Lung (tissue), 12 donors: Measurements from ENCODE around the gene CFAP100. TPM values are rescaled to one million over a fixed set of nuclear protein-coding genes. Genes with fewer than 3 reads are reported as not detected.

Source experiments
- ATAC-seq: fragments of 200-7000 bp; cut with Tn5 transposase; one replicate; pipeline ENCODE4 v1.9.1; 2020; ENCODE audit warnings: moderate number of reproducible peaks; ENCODE audit not compliant: insufficient read depth, low FRiP score
- DNase-seq, 3 donors: peaks; one replicate each; pipeline ENCODE4 v3.0.0-alpha.2; 2013 to 2017
- H3K27ac ChIP-seq, 2 donors: one replicate each; pipeline ENCODE4 v1.5.1; 2013; ENCODE audit warnings: mild to moderate bottlenecking in 2 of 2, moderate library complexity in 2 of 2, control low read depth in 1 of 2, inconsistent platforms in 1 of 2, low read depth in 1 of 2, low read length in 1 of 2
- H3K27me3 ChIP-seq, 3 donors: one replicate each; pipeline ENCODE4 v1.5.1; 2013; ENCODE audit warnings: low read length in 2 of 3; ENCODE audit not compliant: control insufficient read depth in 3 of 3, insufficient read depth in 3 of 3
- H3K36me3 ChIP-seq, 4 donors: one replicate each; pipeline ENCODE4 v1.5.1; 2013; ENCODE audit warnings: low read length in 4 of 4, mild to moderate bottlenecking in 1 of 4, moderate library complexity in 1 of 4; ENCODE audit not compliant: control insufficient read depth in 4 of 4, insufficient read depth in 4 of 4
- H3K4me1 ChIP-seq, 5 donors: one replicate each; pipeline ENCODE4 v1.5.1; 2013; ENCODE audit warnings: low read length in 5 of 5, mild to moderate bottlenecking in 2 of 5, moderate library complexity in 1 of 5; ENCODE audit not compliant: control insufficient read depth in 5 of 5, insufficient read depth in 5 of 5
- H3K4me3 ChIP-seq: one replicate; pipeline ENCODE4 v1.5.1; 2013; ENCODE audit warnings: mild to moderate bottlenecking, control low read depth, moderate library complexity
- H3K9ac ChIP-seq, 2 donors: one replicate each; pipeline ENCODE4 v1.5.1; 2013; ENCODE audit warnings: low read length in 2 of 2, control low read depth in 1 of 2; ENCODE audit not compliant: insufficient read depth in 1 of 2
- H3K9me3 ChIP-seq, 4 donors: one replicate each; pipeline ENCODE4 v1.5.1; 2013; ENCODE audit warnings: low read length in 3 of 4, mild to moderate bottlenecking in 1 of 4, moderate library complexity in 1 of 4; ENCODE audit not compliant: control insufficient read depth in 4 of 4, insufficient read depth in 3 of 4
- WGBS, 2 donors: extraction: QIAGEN DNeasy Blood & Tissue Kit; methylation state at CpG; one replicate each; pipeline ENCODE4 v1.1.7; 2013; 5-methylcytosine and 5-hydroxymethylcytosine counted together
- polyA plus RNA-seq, 2 donors: library from polyadenylated mRNA; stranded (reverse); fragments of 200-250 nt; gene quantifications; one replicate each; pipeline ENCODE4 v1.2.1, GENCODE V29; 2013
- total RNA-seq, 2 donors: library from RNA; depleted of rRNA in 1 of 2; stranded (reverse); fragments of >200 nt in 1 of 2; gene quantifications; one replicate each; pipeline ENCODE4 v1.2.1, GENCODE V29; 2014 to 2021
- TF ChIP-seq, protein P1 (sequence below): IDR thresholded peaks from 2 replicates; pipeline ENCODE4 v1.5.1; 2012; ENCODE audit warnings: mild to moderate bottlenecking; ENCODE audit errors: control extremely low read depth, extremely low read depth
- donor health status: control.
- donor health status: control.
- donor health status: Bipolar disorder and iron deficiency.
- donor health status: healthy.
- donor health status: DM: yes; HTN: yes; CAD: no.

The CFAP100 gene
- total and polyA plus RNA-seq, 4 donors: 7.7 to 31.9 (median 11.5) TPM

DNA sequence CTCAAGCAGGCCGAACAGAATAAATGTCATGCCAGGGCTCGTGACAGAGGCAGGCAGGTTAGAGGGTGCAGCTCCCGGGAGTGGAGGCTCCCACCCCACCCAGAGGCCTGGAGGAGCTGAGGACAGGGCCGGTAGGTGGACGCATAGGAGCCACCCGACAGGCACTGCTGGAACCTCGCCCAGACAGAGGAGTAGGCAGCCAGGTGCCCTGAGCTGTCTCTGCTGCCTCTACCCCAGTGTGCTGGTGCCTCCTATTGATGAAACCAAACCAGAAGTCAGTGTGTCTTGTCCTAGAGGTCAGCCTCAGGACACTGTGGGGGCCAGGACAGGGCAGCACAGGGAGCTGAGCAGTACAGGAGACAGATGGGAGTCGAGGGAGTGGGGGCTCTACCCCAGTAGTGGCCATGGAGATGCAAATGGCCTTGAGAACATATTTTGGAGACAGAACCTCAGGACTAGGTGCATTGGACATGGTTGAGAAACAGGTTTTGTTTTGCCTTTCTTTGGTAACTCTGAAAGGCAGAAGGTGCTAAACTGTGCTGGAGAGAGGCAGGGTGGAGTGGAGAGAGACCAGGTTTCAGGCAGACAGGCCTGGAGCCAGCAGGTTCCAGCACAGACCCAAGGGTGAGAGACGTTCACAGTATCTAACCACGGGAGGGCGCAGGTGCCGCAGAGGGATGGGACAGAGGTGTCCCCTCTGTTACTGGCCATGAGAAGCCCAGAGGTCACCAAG, 22.1 kb upstream of the CFAP100 start:
- Histone ChIP-seq H3K27ac (no peak overlapping the region), H3K36me3 (no peaks in the 10 kb centered on the region), H3K4me1 (peaks cover 0 to 37% (median 11%) of the 10 kb centered on the region in 5 donors), H3K27me3 (no peaks in the 10 kb centered on the region), H3K9me3 (no peaks in the 10 kb centered on the region), H3K4me3 (no peak overlapping the region), H3K9ac (no peak overlapping the region)
- no peak for DNase-seq
- WGBS, 2 donors: 81 to 88% methylated on average over 12 of the region's 12 CpGs
- no peak for ATAC-seq
- TF ChIP-seq, protein P1, sequence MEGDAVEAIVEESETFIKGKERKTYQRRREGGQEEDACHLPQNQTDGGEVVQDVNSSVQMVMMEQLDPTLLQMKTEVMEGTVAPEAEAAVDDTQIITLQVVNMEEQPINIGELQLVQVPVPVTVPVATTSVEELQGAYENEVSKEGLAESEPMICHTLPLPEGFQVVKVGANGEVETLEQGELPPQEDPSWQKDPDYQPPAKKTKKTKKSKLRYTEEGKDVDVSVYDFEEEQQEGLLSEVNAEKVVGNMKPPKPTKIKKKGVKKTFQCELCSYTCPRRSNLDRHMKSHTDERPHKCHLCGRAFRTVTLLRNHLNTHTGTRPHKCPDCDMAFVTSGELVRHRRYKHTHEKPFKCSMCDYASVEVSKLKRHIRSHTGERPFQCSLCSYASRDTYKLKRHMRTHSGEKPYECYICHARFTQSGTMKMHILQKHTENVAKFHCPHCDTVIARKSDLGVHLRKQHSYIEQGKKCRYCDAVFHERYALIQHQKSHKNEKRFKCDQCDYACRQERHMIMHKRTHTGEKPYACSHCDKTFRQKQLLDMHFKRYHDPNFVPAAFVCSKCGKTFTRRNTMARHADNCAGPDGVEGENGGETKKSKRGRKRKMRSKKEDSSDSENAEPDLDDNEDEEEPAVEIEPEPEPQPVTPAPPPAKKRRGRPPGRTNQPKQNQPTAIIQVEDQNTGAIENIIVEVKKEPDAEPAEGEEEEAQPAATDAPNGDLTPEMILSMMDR: no peak

DNA sequence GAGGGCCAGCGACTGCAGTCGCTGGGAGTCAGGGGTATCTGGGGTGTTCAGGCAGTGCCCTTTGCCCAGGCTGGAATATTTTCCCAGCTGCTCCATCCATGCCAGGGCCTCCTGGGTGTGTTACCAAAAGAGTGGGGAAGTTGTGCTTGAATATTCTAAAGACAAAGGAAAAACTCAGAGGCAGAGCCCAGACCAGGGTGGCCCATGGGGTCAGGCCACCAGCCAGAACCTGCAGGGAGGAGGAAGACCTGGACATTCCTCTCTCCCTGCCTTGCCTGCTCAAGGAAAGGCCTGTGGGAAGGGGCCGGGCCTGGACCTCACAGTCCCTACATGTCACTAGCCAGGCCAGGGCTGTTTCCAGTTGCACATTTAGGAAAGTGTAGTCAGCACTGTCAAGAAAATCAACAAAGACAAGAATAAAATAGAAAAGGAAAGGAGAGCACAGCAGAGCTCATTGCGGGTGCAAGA, 21.5 kb upstream of the CFAP100 start:
- ATAC-seq (no peak), DNase-seq (no peak)
- Histone ChIP-seq H3K36me3 (no peaks in the 10 kb centered on the region), H3K27me3 (no peaks in the 10 kb centered on the region), H3K27ac (no peak overlapping the region), H3K4me1 (peaks cover 0 to 37% (median 11%) of the 10 kb centered on the region in 5 donors), H3K9me3 (no peaks in the 10 kb centered on the region), H3K9ac (no peak overlapping the region), H3K4me3 (no peak overlapping the region)
- TF ChIP-seq, protein P1: no peak
- WGBS, 2 donors: 95 to 97% methylated on average over 4 of the region's 4 CpGs

DNA sequence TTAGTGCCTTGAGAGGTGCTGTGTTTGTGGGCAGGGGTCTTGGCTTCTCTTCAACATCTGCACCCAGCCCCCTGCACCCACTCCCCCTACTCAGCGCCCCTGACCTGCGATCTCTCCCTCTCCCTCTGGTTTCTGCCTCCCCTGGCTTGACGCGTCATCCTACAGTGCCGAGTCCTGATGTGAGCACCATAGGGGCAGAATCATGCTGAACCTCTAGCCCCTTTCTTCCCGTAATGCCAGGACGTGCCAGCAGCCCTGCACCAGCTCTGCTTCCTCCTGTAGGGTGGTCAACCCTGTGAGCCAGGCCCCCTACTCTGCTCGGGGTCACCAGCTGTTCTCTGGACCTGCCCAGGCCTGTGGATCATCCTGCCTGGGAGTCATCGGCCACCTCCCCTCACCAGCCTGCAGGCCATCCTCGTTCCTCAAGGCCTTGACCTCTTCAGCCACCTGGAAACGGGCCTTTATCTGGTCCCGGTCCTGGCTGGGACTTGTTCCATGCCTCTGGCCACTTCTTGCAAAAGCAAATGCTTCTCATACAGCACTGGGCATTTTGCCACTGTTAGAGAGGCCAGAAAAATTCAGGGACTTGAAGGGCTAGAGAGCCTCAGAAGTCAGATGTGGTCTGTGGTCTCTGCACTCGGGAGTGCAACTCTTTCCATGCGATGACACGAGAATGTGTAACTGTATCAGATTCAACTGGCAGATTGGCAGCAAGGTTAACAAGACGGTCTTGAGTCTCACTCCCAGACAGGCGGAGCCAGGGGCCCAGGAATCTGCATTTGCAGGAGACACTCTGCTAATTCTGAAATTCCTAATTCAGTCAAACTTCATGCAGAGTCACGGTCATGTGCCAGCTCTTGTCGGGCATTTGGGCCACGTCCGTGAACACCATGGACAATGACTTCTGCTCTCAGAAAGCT, 20.8 kb upstream of the CFAP100 start:
- Histone ChIP-seq H3K27ac (peak overlapping the region in 1 of 2 donors; percentile 13), H3K4me3 (no peak overlapping the region), H3K9me3 (no peaks in the 10 kb centered on the region), H3K27me3 (no peaks in the 10 kb centered on the region), H3K4me1 (peaks cover 0 to 37% (median 11%) of the 10 kb centered on the region in 5 donors), H3K36me3 (no peaks in the 10 kb centered on the region), H3K9ac (no peak overlapping the region)
- 71 to 82% methylated on average over 21 of the region's 21 CpGs for WGBS, 2 donors
- TF ChIP-seq, protein P1: no peak
- ATAC-seq: peak; percentile 27
- peak; percentile 73 to 92 (median 86) for DNase-seq
